ENCODE measurements around the gene TUBAL3. TPM values are rescaled to one million over a fixed set of nuclear protein-coding genes. Genes with fewer than 3 reads are reported as not detected.

TUBAL3 gene
- total RNA-seq, 2 donors from 2014 or later = not detected

DNA sequence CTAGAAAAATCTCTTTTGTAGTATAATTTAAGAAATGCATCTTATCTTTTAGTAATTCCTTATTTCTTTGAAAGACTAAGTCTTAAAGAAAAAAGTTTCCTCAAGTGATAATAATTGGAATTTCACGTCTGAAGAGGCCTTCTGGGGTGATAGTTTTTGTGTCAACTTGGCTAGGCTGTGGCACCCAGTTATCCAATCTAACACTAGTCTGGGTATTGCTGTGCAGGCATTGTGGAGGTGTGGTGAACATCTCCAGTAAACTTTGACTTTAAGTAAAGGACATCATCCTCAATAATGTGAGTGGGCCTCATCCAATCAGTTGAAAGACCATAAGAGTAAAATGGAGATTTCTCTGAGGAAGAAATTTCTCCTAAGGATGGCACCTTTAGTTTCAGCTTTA, 2.3 kb upstream of the TUBAL3 start:
- H3K36me3 Mint-ChIP-seq (ENCODE audit: low read depth) = no peaks in the 10 kb centered on the region
- 60% methylated on average over 1 of the region's 1 CpG; no CpG with 5 or more reads in 1 of the 2 experiments for WGBS, 2 experiments (ENCODE audit: insufficient coverage in 1 of 2, insufficient read length in 1 of 2)

DNA sequence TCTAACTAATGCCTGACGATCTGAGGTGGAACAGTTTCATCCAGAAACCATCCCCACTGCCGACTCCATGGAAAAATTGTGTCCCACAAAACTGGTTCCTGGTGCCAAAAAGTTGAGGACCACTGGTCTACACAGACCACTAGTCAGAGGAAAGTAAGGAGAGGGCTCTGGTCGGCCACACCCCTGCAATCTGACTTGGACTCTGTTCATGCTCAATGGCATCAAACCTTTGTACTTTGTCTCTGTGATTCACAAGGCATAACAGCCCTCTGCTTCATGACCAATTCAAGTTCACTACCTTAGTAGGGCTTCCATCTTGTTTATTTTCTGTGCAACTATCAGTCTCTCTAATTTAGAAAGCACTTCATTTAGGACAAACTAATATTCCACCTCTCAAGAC, 1.8 kb downstream of the TUBAL3 start:
- H3K9ac ChIP-seq (ENCODE audit: extremely low read depth, low read length, poor library complexity, severe bottlenecking) = no peak overlapping the region
- H3K27ac Mint-ChIP-seq = no peak overlapping the region
- H3K4me1 Mint-ChIP-seq = no peaks in the 10 kb centered on the region
- H3K36me3 ChIP-seq (ENCODE audit: control insufficient read depth, insufficient read depth, low read length) = no peaks in the 10 kb centered on the region
- no peak for DNase-seq
- H3K4me3 ChIP-seq (ENCODE audit: low read length) = no peak overlapping the region
- H3K27ac ChIP-seq (ENCODE audit: low read depth, low read length) = no peak overlapping the region
- H3K4me1 ChIP-seq (ENCODE audit: control insufficient read depth, insufficient read depth, low read length) = no peaks in the 10 kb centered on the region
- H3K4me3 Mint-ChIP-seq = no peak overlapping the region
- TF ChIP-seq CTCF (conservative IDR thresholded peaks at IDR 0.05) = no peak
- no peaks in the 10 kb centered on the region for H3K27me3 Mint-ChIP-seq (ENCODE audit: insufficient read depth)
- WGBS, 2 experiments (ENCODE audit: insufficient coverage in 1 of 2, insufficient read length in 1 of 2) = 86 to 93% methylated on average over 1 to 3 of the region's 3 CpGs
- no peaks in the 10 kb centered on the region for H3K27me3 ChIP-seq (ENCODE audit: control insufficient read depth, insufficient read depth, low read length, poor library complexity, severe bottlenecking)
- peaks cover 15% of the 10 kb centered on the region for H3K9me3 Mint-ChIP-seq
- peaks cover 20% of the 10 kb centered on the region for H3K9me3 ChIP-seq (ENCODE audit: control insufficient read depth, low read length)
- no peaks in the 10 kb centered on the region for H3K36me3 Mint-ChIP-seq (ENCODE audit: low read depth)

More for the DNA sequence above, 2.3 kb upstream of the TUBAL3 start:
- Histone ChIP-seq H3K9ac (ENCODE audit: extremely low read depth, low read length, poor library complexity, severe bottlenecking) (no peak overlapping the region), H3K4me3 (ENCODE audit: low read length) (no peak overlapping the region), H3K27me3 (ENCODE audit: control insufficient read depth, insufficient read depth, low read length, poor library complexity, severe bottlenecking) (no peaks in the 10 kb centered on the region), H3K9me3 (ENCODE audit: control insufficient read depth, low read length) (peaks cover 22% of the 10 kb centered on the region), H3K4me1 (ENCODE audit: control insufficient read depth, insufficient read depth, low read length) (no peaks in the 10 kb centered on the region), H3K36me3 (ENCODE audit: control insufficient read depth, insufficient read depth, low read length) (no peaks in the 10 kb centered on the region), H3K27ac (ENCODE audit: low read depth, low read length) (no peak overlapping the region)
- H3K4me3 Mint-ChIP-seq = no peak overlapping the region
- H3K9me3 Mint-ChIP-seq = peaks cover 27% of the 10 kb centered on the region
- H3K27me3 Mint-ChIP-seq (ENCODE audit: insufficient read depth) = peaks cover 4% of the 10 kb centered on the region
- DNase-seq = no peak
- no peak for TF ChIP-seq CTCF (conservative IDR thresholded peaks at IDR 0.05)
- no peak overlapping the region for H3K27ac Mint-ChIP-seq
- no peaks in the 10 kb centered on the region for H3K4me1 Mint-ChIP-seq

- no peak for DNase-seq
- Histone ChIP-seq H3K9ac (ENCODE audit: extremely low read depth, low read length, poor library complexity, severe bottlenecking) (no peak overlapping the region), H3K36me3 (ENCODE audit: control insufficient read depth, insufficient read depth, low read length) (no peaks in the 10 kb centered on the region), H3K27ac (ENCODE audit: low read depth, low read length) (no peak overlapping the region), H3K27me3 (ENCODE audit: control insufficient read depth, insufficient read depth, low read length, poor library complexity, severe bottlenecking) (no peaks in the 10 kb centered on the region), H3K4me1 (ENCODE audit: control insufficient read depth, insufficient read depth, low read length) (no peaks in the 10 kb centered on the region), H3K4me3 (ENCODE audit: low read length) (no peak overlapping the region), H3K9me3 (ENCODE audit: control insufficient read depth, low read length) (no peaks in the 10 kb centered on the region)
- Mint-ChIP-seq H3K27ac (no peak overlapping the region), H3K4me3 (no peak overlapping the region), H3K36me3 (ENCODE audit: low read depth) (no peaks in the 10 kb centered on the region), H3K4me1 (no peaks in the 10 kb centered on the region), H3K9me3 (no peaks in the 10 kb centered on the region), H3K27me3 (ENCODE audit: insufficient read depth) (no peaks in the 10 kb centered on the region)
- no peak for TF ChIP-seq CTCF (conservative IDR thresholded peaks at IDR 0.05)
- 89 to 94% methylated on average over 7 to 9 of the region's 9 CpGs for WGBS, 2 experiments (ENCODE audit: insufficient coverage in 1 of 2, insufficient read length in 1 of 2)
Observed at GRCh38 chr10:5400468-5401240, 4.0 kb downstream of the TUBAL3 start.
